HG03139 (cell line): ENCODE results near the gene GYS1.

Source experiments
- ATAC-seq: cut with Tn5 transposase; IDR thresholded peaks from one replicate; pipeline ENCODE4 v1.9.1; 2021; ENCODE audit not compliant: unreplicated experiment

The GYS1 gene

GRCh38 chr19:48965040-48965805 lies 27.9 kb downstream of the GYS1 start, which contains the start of gene FTL:
FTL (plus strand) TSS chr19:48965309; CDS start chr19:48965508, 199 bp downstream.
- ATAC-seq = peak; percentile 47

GRCh38 chr19:48964205-48965039 lies 28.7 kb downstream of the GYS1 start:
- no peak for ATAC-seq

GRCh38 chr19:48963371-48964204 lies 29.5 kb downstream of the GYS1 start:
- no peak for ATAC-seq

GRCh38 chr19:48962849-48963165 lies 30.3 kb downstream of the GYS1 start:
- no peak for ATAC-seq

GRCh38 chr19:48962029-48962848 lies 30.9 kb downstream of the GYS1 start:
- no peak for ATAC-seq

- ATAC-seq = no peak
Observed at GRCh38 chr19:48961673-48962028, 31.5 kb downstream of the GYS1 start.

- no peak for ATAC-seq
Observed at GRCh38 chr19:48961051-48961649, 32.0 kb downstream of the GYS1 start.

- no peak for ATAC-seq
Observed at GRCh38 chr19:48959341-48960239, 33.5 kb downstream of the GYS1 start.

GRCh38 chr19:48958006-48958405 lies 35.1 kb downstream of the GYS1 start:
- no peak for ATAC-seq

GRCh38 chr19:48955308-48955958 lies 37.7 kb downstream of the GYS1 start:
- no peak for ATAC-seq

- ATAC-seq = peak; percentile 74
Observed at GRCh38 chr19:48954595-48955307, 38.4 kb downstream of the GYS1 start, which contains the start of gene BAX. BAX (plus strand) TSS chr19:48954875; CDS start chr19:48954929, 54 bp downstream.

GRCh38 chr19:48953990-48954594 lies 39.0 kb downstream of the GYS1 start:
- ATAC-seq = no peak

GRCh38 chr19:48953141-48953540 lies 40.0 kb downstream of the GYS1 start:
- ATAC-seq = no peak

- no peak for ATAC-seq
Observed at GRCh38 chr19:48950830-48951519, 42.1 kb downstream of the GYS1 start.

- no peak for ATAC-seq
Observed at GRCh38 chr19:48950159-48950558, 43.0 kb downstream of the GYS1 start.

GRCh38 chr19:48947258-48947542 lies 45.9 kb downstream of the GYS1 start:
- no peak for ATAC-seq
